MG63 (cell line): ENCODE data around the gene TPPP. TPM values are rescaled to one million over a fixed set of nuclear protein-coding genes. Genes with fewer than 3 reads are reported as not detected.
"Not testable (repeated sequence)": the region's sequence is repeated elsewhere in the genome, so short reads cannot be mapped to it uniquely, and the experiment has no call there.

ENCODE experiments used
- DNase-seq: peaks from one replicate; pipeline ENCODE4 v3.0.0-alpha.2; 2020
- H3K27me3 ChIP-seq: fragments of 250-450 bp; sonication (Bioruptor Pico); 2 replicates; pipeline ENCODE4 v1.5.1; 2020; ENCODE audit warnings: mild to moderate bottlenecking, moderate library complexity
- H3K36me3 ChIP-seq: fragments of 250-450 bp; sonication (Bioruptor Pico); 2 replicates; pipeline ENCODE4 v1.5.1; 2020; ENCODE audit warnings: mild to moderate bottlenecking, moderate library complexity
- H3K4me3 ChIP-seq: fragments of 250-450 bp; sonication (Bioruptor Pico); 2 replicates; pipeline ENCODE4 v1.5.1; 2020; ENCODE audit warnings: mild to moderate bottlenecking, moderate library complexity
- H3K9me3 ChIP-seq: fragments of 250-450 bp; sonication (Bioruptor Pico); 2 replicates; pipeline ENCODE4 v1.5.1; 2020; ENCODE audit warnings: mild to moderate bottlenecking, moderate library complexity
- total RNA-seq: library from RNA; depleted of rRNA; stranded (reverse); fragments of >200 nt; shearing (Covaris generic); gene quantifications from 2 replicates; pipeline ENCODE4 v1.2.3, GENCODE V29; 2014; ENCODE audit warnings: low replicate concordance

TPPP gene
- total RNA-seq, 1 experiment from 2014 or later: not detected

- Histone ChIP-seq H3K27me3 (no peaks in the 10 kb centered on the region), H3K4me3 (no peak overlapping the region), H3K36me3 (peaks cover 10% of the 10 kb centered on the region), H3K9me3 (no peaks in the 10 kb centered on the region)
- no peak for DNase-seq
These were observed 59.0 kb downstream of the TPPP start for GRCh38 chr5:634191-634590.

GRCh38 chr5:633501-633955 lies 59.6 kb downstream of the TPPP start:
- Histone ChIP-seq H3K36me3 (peaks cover 13% of the 10 kb centered on the region), H3K4me3 (no peak overlapping the region), H3K27me3 (no peaks in the 10 kb centered on the region), H3K9me3 (no peaks in the 10 kb centered on the region)
- no peak for DNase-seq

GRCh38 chr5:628351-629205 lies 64.6 kb downstream of the TPPP start:
- not testable (repeated sequence) for H3K27me3 ChIP-seq, H3K4me3 ChIP-seq, DNase-seq, H3K9me3 ChIP-seq
- H3K36me3 ChIP-seq: peaks cover 17% of the 10 kb centered on the region

- peaks cover 17% of the 10 kb centered on the region for H3K36me3 ChIP-seq
- DNase-seq: no peak
- H3K27me3 ChIP-seq: no peaks in the 10 kb centered on the region
- H3K4me3 ChIP-seq: no peak overlapping the region
- no peaks in the 10 kb centered on the region for H3K9me3 ChIP-seq
These were observed 65.3 kb downstream of the TPPP start for GRCh38 chr5:627840-628239.

GRCh38 chr5:626850-627249 lies 66.3 kb downstream of the TPPP start:
- Histone ChIP-seq H3K4me3 (no peak overlapping the region), H3K27me3 (no peaks in the 10 kb centered on the region), H3K9me3 (no peaks in the 10 kb centered on the region), H3K36me3 (peaks cover 17% of the 10 kb centered on the region)
- no peak for DNase-seq

- DNase-seq: no peak
These were observed 67.6 kb downstream of the TPPP start for GRCh38 chr5:625516-625915.

GRCh38 chr5:624951-625230 lies 68.3 kb downstream of the TPPP start:
- Histone ChIP-seq H3K4me3 (no peak overlapping the region), H3K9me3 (no peaks in the 10 kb centered on the region), H3K36me3 (peaks cover 25% of the 10 kb centered on the region), H3K27me3 (no peaks in the 10 kb centered on the region)
- no peak for DNase-seq

More at GRCh38 chr5:625516-625915, 67.6 kb downstream of the TPPP start:
- H3K4me3 ChIP-seq: no peak overlapping the region
- no peaks in the 10 kb centered on the region for H3K9me3 ChIP-seq
- H3K27me3 ChIP-seq: no peaks in the 10 kb centered on the region
- peaks cover 21% of the 10 kb centered on the region for H3K36me3 ChIP-seq

- DNase-seq: no peak
- Histone ChIP-seq H3K36me3 (peaks cover 25% of the 10 kb centered on the region), H3K27me3 (no peaks in the 10 kb centered on the region), H3K4me3 (no peak overlapping the region), H3K9me3 (no peaks in the 10 kb centered on the region)
These were observed 68.8 kb downstream of the TPPP start for GRCh38 chr5:624118-624950.

- Histone ChIP-seq H3K4me3 (no peak overlapping the region), H3K27me3 (no peaks in the 10 kb centered on the region)
- no peak for DNase-seq
These were observed 69.6 kb downstream of the TPPP start for GRCh38 chr5:623531-623930.

GRCh38 chr5:622946-623522 lies 70.1 kb downstream of the TPPP start:
- H3K9me3 ChIP-seq: no peaks in the 10 kb centered on the region
- no peak overlapping the region for H3K4me3 ChIP-seq
- H3K36me3 ChIP-seq: peaks cover 27% of the 10 kb centered on the region
- no peak for DNase-seq
- H3K27me3 ChIP-seq: no peaks in the 10 kb centered on the region

More at GRCh38 chr5:623531-623930, 69.6 kb downstream of the TPPP start:
- Histone ChIP-seq H3K36me3 (peaks cover 28% of the 10 kb centered on the region), H3K9me3 (no peaks in the 10 kb centered on the region)

GRCh38 chr5:622359-622758 lies 70.8 kb downstream of the TPPP start:
- Histone ChIP-seq H3K9me3 (no peaks in the 10 kb centered on the region), H3K36me3 (peaks cover 21% of the 10 kb centered on the region)

GRCh38 chr5:621341-621761 lies 71.8 kb downstream of the TPPP start:
- H3K36me3 ChIP-seq: peaks cover 21% of the 10 kb centered on the region
- no peaks in the 10 kb centered on the region for H3K27me3 ChIP-seq
- DNase-seq: no peak
- H3K4me3 ChIP-seq: no peak overlapping the region
- no peaks in the 10 kb centered on the region for H3K9me3 ChIP-seq

More at GRCh38 chr5:622359-622758, 70.8 kb downstream of the TPPP start:
- H3K4me3 ChIP-seq: no peak overlapping the region
- DNase-seq: no peak
- H3K27me3 ChIP-seq: no peaks in the 10 kb centered on the region

- Histone ChIP-seq H3K4me3 (no peak overlapping the region), H3K27me3 (no peaks in the 10 kb centered on the region), H3K9me3 (no peaks in the 10 kb centered on the region), H3K36me3 (peaks cover 25% of the 10 kb centered on the region)
- DNase-seq: no peak
These were observed 72.5 kb downstream of the TPPP start for GRCh38 chr5:620586-621180.

GRCh38 chr5:620152-620551 lies 73.0 kb downstream of the TPPP start:
- Histone ChIP-seq H3K36me3 (peaks cover 28% of the 10 kb centered on the region), H3K4me3 (no peak overlapping the region), H3K27me3 (no peaks in the 10 kb centered on the region), H3K9me3 (peaks cover 4% of the 10 kb centered on the region; the same call in 1 of the 2 replicates)
- no peak for DNase-seq

- Histone ChIP-seq H3K4me3 (no peak overlapping the region), H3K9me3 (peaks cover 5% of the 10 kb centered on the region; the same call in 1 of the 2 replicates), H3K27me3 (no peaks in the 10 kb centered on the region), H3K36me3 (peaks cover 27% of the 10 kb centered on the region)
- DNase-seq: no peak
These were observed 73.7 kb downstream of the TPPP start for GRCh38 chr5:619444-619843.

- peaks cover 10% of the 10 kb centered on the region for H3K9me3 ChIP-seq
- no peaks in the 10 kb centered on the region for H3K27me3 ChIP-seq
- H3K36me3 ChIP-seq: peaks cover 27% of the 10 kb centered on the region
- no peak overlapping the region for H3K4me3 ChIP-seq
- no peak for DNase-seq
These were observed 74.7 kb downstream of the TPPP start for GRCh38 chr5:618450-618849.

- no peak for DNase-seq
- Histone ChIP-seq H3K36me3 (peaks cover 27% of the 10 kb centered on the region), H3K9me3 (peaks cover 16% of the 10 kb centered on the region), H3K4me3 (no peak overlapping the region), H3K27me3 (no peaks in the 10 kb centered on the region)
These were observed 75.3 kb downstream of the TPPP start for GRCh38 chr5:617896-618295.
